Activated naive CD8-positive, alpha-beta T cell treated with anti-CD3 and anti-CD28 coated beads for 36 hours (primary cell): ENCODE data around the gene GDAP1L1. TPM values are rescaled to one million over a fixed set of nuclear protein-coding genes. Genes with fewer than 3 reads are reported as not detected.

Experiments used
- DNase-seq: peaks from one replicate; pipeline ENCODE4 v3.0.0; 2021
- H3K27ac Mint-ChIP-seq: one replicate; pipeline ENCODE4 v1.8.0; 2022; ENCODE audit warnings: mild to moderate bottlenecking, moderate library complexity, mixed read lengths
- H3K27me3 Mint-ChIP-seq: one replicate; pipeline ENCODE4 v1.8.0; 2022; ENCODE audit warnings: mild to moderate bottlenecking, mixed read lengths
- H3K36me3 Mint-ChIP-seq: one replicate; pipeline ENCODE4 v1.8.0; 2021; ENCODE audit warnings: mild to moderate bottlenecking, mixed read lengths
- H3K4me1 Mint-ChIP-seq: one replicate; pipeline ENCODE4 v1.8.0; 2021; ENCODE audit warnings: mixed read lengths
- H3K4me3 Mint-ChIP-seq: one replicate; pipeline ENCODE4 v1.8.0; 2022; ENCODE audit warnings: mild to moderate bottlenecking, moderate library complexity, mixed read lengths
- H3K9me3 Mint-ChIP-seq: one replicate; pipeline ENCODE4 v1.8.0; 2022; ENCODE audit warnings: mixed read lengths
- total RNA-seq, 2 experiments: library from RNA; stranded (reverse); gene quantifications; one replicate each; pipeline ENCODE4 v1.2.3, GENCODE V29; 2021

Gene GDAP1L1
- total RNA-seq, 2 experiments from 2014 or later = 0.12 TPM; not detected in 1

GRCh38 chr20:44258226-44258890 is 11.2 kb downstream of the GDAP1L1 start:
- H3K27me3 Mint-ChIP-seq = no peaks in the 10 kb centered on the region
- H3K27ac Mint-ChIP-seq = no peak overlapping the region
- H3K36me3 Mint-ChIP-seq = no peaks in the 10 kb centered on the region
- H3K4me3 Mint-ChIP-seq = no peak overlapping the region
- H3K4me1 Mint-ChIP-seq = no peaks in the 10 kb centered on the region
- H3K9me3 Mint-ChIP-seq = no peaks in the 10 kb centered on the region
- DNase-seq = no peak

GRCh38 chr20:44264287-44264686 is 17.2 kb downstream of the GDAP1L1 start:
- no peak overlapping the region for H3K27ac Mint-ChIP-seq
- H3K27me3 Mint-ChIP-seq = no peaks in the 10 kb centered on the region

DNA sequence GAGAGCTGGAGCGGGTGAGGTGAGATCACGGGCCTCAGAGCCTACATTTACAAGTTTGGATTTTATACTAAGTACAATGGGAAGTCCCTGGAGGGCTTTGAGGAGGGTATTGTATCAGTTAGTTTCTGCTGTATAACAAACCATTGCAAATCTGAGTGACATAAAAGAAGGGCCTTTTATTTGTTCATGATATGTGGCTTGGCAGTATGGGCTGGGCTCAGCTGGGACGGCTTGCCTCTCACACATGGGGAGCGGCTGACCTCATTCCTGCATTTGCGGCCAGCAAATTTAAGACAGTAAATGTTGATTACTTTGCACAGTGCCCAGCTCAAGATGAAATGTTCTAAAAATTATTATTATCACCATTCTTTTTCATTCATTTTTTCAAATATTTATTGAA is 21.7 kb downstream of the GDAP1L1 start:
- Mint-ChIP-seq H3K27me3 (no peaks in the 10 kb centered on the region), H3K27ac (no peak overlapping the region), H3K4me3 (no peak overlapping the region), H3K9me3 (no peaks in the 10 kb centered on the region), H3K36me3 (peaks cover 6% of the 10 kb centered on the region), H3K4me1 (no peaks in the 10 kb centered on the region)
- DNase-seq = no peak

More at GRCh38 chr20:44264287-44264686, 17.2 kb downstream of the GDAP1L1 start:
- Mint-ChIP-seq H3K4me3 (no peak overlapping the region), H3K4me1 (no peaks in the 10 kb centered on the region), H3K9me3 (no peaks in the 10 kb centered on the region), H3K36me3 (peaks cover 3% of the 10 kb centered on the region)
- no peak for DNase-seq

DNA sequence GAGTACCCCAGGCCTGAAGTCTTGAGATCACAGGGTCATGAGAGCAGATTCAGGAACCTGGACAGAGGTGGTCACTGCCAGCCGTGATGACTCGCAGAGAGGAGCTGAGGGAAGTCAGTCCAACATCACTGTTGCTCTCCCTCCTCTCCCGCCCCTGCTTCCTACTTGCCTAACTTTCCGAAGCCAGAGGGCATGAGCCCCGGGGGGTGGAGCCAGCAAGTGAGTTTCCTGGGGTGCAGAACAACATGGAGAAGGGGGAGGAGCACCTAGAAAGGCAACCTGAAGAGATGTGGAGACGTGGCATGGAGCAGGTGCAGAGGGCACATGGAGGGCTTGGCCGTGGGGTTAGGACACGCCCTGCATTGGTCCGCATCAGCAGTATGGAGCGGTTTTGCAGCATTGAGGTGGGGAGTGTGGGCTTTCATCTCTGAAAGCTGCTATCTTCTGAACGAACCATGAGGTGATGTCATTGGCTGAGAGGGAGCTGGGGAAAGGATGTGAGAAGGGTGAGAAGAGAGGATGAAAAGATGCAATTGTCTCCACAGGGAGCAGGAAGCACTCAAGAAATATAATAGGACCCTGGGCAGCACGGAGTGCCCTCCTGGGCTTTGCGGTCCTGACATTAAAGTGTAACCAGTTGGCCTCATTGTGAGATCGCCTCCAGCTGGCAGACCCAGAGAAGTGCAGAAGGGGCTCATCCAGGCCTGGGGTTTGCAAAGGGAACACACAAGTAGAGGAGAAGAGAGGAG is 25.0 kb downstream of the GDAP1L1 start:
- Mint-ChIP-seq H3K9me3 (no peaks in the 10 kb centered on the region), H3K27me3 (no peaks in the 10 kb centered on the region), H3K4me3 (no peak overlapping the region), H3K27ac (no peak overlapping the region), H3K36me3 (peaks cover 6% of the 10 kb centered on the region), H3K4me1 (no peaks in the 10 kb centered on the region)
- DNase-seq = no peak

DNA sequence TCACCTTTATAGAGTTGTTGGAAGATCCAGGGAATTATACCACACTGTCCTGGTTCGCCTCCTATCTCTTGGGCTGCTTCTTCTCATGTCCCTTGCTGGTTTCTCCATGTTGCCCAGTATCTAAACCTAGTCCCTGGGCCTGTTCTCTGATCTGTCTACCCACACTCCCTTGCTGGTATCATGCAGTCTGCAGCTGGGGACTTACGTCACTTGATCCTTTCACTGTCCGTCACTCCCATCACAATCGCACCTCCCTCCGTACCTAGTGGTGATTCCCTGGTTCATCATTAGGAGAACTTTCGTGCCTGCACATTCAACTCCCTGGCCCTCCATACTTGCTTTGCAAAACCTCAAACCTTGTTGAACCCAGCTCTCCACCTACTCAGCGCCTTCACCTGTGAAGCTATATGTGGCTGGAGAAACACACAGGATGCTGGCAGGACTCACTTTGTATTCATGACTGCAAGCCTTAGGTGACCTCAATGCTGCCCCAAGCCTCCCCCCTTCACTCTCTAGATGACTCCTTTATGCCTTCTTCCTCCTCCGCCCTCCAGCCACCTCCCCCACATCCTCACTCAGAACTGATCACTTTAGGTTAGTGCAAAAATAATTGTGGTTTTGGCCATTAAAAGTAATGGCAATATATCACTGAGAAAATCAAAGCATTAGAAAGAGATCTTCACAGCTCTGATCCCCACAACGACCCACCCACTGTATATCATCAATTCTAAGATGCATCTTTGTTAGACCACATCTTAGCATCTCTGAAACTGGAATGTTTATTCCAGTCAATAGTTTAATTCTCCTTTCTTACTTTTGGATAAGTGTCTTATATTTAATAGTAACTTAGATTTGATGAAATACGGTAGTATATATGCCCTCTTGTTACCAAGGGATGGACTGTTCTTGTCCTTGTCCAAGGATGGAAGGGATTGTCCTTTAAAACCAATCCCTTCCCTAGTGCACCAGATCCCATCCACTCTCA is 26.4 kb downstream of the GDAP1L1 start:
- Mint-ChIP-seq H3K9me3 (no peaks in the 10 kb centered on the region), H3K36me3 (peaks cover 4% of the 10 kb centered on the region), H3K4me1 (no peaks in the 10 kb centered on the region), H3K27ac (no peak overlapping the region), H3K27me3 (no peaks in the 10 kb centered on the region), H3K4me3 (no peak overlapping the region)
- DNase-seq = no peak

DNA sequence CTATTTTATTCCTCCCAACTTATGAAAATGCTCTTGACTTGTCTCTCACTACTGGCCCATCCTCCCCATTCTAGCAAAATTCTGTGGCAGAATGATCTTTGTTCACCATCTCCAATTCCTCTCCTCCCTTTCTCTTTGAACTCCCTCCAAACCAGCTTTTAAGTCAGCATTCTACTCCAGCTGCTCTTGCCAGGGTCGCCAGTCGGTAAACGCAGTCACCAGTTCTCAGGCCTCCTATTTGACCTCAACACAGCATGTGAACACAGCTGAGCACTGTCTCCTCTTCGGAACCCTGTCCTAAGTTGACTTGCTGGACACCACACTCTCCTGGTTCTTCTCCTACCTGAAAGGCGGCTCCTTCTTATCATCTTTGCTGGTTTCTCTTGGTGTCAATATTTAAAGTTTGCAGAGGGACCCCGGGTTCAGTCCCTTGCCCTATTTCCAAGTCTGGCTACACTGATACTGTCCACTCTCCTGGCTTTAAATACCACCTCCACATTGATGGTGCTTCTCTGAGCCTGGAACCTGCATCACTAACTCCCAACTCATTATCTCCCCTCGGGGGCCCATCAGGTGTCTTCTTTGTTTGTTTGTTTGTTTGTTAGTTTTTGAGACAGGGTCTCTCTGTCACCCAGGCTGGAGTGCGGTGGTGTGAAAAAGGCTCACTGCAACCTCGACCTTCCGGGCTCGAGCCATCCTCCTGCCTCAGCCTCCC is 27.4 kb downstream of the GDAP1L1 start:
- H3K27me3 Mint-ChIP-seq = no peaks in the 10 kb centered on the region
- H3K4me3 Mint-ChIP-seq = no peak overlapping the region
- H3K4me1 Mint-ChIP-seq = no peaks in the 10 kb centered on the region
- DNase-seq = no peak
- H3K9me3 Mint-ChIP-seq = no peaks in the 10 kb centered on the region
- H3K36me3 Mint-ChIP-seq = peaks cover 3% of the 10 kb centered on the region
- no peak overlapping the region for H3K27ac Mint-ChIP-seq

DNA sequence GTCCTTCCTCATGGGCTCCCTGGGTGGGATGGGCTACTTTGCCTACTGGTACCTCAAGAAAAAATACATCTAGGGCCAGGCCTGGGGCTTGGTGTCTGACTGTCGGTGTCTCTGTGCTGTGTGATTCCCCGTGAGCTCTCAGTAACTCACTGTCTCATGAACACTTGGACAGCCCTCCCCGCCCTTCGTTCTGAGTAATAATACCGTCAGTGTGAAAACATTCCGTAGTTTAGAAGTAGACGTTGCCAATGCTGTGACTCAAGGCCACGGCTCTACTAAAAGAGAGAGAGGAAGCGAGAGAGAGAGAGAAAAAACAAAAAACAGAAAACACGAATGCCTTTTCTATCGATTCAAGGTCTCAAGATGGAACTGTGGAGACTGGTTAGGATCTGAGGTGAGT is 32.1 kb downstream of the GDAP1L1 start:
- H3K9me3 Mint-ChIP-seq = no peaks in the 10 kb centered on the region
- H3K4me3 Mint-ChIP-seq = no peak overlapping the region
- no peaks in the 10 kb centered on the region for H3K36me3 Mint-ChIP-seq
- no peak overlapping the region for H3K27ac Mint-ChIP-seq
- DNase-seq = no peak
- no peaks in the 10 kb centered on the region for H3K27me3 Mint-ChIP-seq
- no peaks in the 10 kb centered on the region for H3K4me1 Mint-ChIP-seq

GRCh38 chr20:44280387-44280786 is 33.3 kb downstream of the GDAP1L1 start:
- H3K27me3 Mint-ChIP-seq = no peaks in the 10 kb centered on the region
- no peaks in the 10 kb centered on the region for H3K9me3 Mint-ChIP-seq
- H3K36me3 Mint-ChIP-seq = no peaks in the 10 kb centered on the region
- no peak for DNase-seq
- H3K4me1 Mint-ChIP-seq = no peaks in the 10 kb centered on the region
- H3K27ac Mint-ChIP-seq = no peak overlapping the region
- no peak overlapping the region for H3K4me3 Mint-ChIP-seq

DNA sequence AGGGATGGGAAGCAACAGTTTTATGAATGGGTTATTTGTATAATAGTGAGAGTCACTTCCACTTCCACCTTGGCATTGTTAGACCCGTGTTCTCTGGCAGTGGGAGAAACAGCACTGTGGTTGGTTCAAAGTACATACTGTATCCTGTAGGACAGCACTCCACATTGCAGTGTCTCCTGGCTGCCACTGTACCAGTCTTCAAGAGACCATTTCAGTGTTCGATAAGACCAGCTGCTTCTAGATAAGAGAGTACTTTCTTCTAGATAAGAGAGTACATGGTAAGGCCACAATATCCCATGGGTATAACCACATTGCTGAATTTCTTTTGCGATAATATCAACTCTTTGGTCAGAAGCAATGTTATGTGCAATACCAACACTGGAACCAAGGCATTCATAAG is 35.1 kb downstream of the GDAP1L1 start:
- no peaks in the 10 kb centered on the region for H3K9me3 Mint-ChIP-seq
- H3K36me3 Mint-ChIP-seq = no peaks in the 10 kb centered on the region
- no peak overlapping the region for H3K4me3 Mint-ChIP-seq
- no peak overlapping the region for H3K27ac Mint-ChIP-seq
- DNase-seq = no peak
- no peaks in the 10 kb centered on the region for H3K4me1 Mint-ChIP-seq
- H3K27me3 Mint-ChIP-seq = no peaks in the 10 kb centered on the region

GRCh38 chr20:44284032-44284431 is 36.9 kb downstream of the GDAP1L1 start:
- H3K27ac Mint-ChIP-seq = no peak overlapping the region
- no peak overlapping the region for H3K4me3 Mint-ChIP-seq

DNA sequence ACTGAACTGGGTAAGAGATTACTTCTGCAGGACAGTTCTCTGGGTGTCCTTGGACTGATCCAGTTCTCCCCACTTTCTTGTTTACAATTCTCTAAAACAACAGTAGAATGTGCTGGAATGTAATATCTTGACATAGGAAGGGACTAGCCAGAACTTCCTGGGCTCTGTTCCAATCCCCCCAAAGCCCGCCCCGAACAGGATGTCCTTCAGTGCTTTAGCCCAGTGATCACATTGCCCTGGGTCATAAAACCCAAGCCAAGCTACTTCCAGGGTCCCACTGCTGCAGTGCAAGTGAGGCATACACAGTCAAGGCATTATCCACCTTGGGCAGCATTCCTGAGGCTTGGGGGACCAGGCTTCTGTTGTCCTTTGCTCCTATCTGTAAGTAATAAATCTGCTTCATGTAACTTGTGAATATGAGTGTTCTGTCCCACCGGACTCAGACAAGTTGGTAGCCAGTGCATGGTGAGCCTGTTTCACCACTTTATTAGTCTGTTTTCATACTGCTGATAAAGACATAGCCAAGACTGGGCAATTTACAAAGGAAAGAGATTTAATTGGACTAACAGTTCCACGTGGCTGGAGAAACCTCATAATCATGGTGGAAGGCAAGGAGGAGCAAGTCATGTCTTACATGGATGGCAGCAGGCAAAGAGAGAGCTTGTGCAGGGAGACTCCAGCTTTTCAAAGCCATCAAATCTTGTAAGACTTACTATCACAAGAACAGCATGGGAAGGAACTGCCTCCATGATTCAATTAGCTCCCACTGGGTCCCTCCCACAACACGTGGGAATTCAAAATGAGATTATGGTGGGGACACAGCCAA is 40.4 kb downstream of the GDAP1L1 start:
- Mint-ChIP-seq H3K9me3 (peaks cover 3% of the 10 kb centered on the region), H3K27ac (no peak overlapping the region), H3K36me3 (peaks cover 14% of the 10 kb centered on the region), H3K4me3 (no peak overlapping the region), H3K27me3 (no peaks in the 10 kb centered on the region), H3K4me1 (no peaks in the 10 kb centered on the region)
- no peak for DNase-seq

More at GRCh38 chr20:44284032-44284431, 36.9 kb downstream of the GDAP1L1 start:
- peaks cover 3% of the 10 kb centered on the region for H3K9me3 Mint-ChIP-seq
- no peaks in the 10 kb centered on the region for H3K27me3 Mint-ChIP-seq
- H3K36me3 Mint-ChIP-seq = peaks cover 7% of the 10 kb centered on the region
- DNase-seq = no peak
- no peaks in the 10 kb centered on the region for H3K4me1 Mint-ChIP-seq

GRCh38 chr20:44288252-44288651 is 41.1 kb downstream of the GDAP1L1 start:
- DNase-seq = no peak
- no peaks in the 10 kb centered on the region for H3K27me3 Mint-ChIP-seq

DNA sequence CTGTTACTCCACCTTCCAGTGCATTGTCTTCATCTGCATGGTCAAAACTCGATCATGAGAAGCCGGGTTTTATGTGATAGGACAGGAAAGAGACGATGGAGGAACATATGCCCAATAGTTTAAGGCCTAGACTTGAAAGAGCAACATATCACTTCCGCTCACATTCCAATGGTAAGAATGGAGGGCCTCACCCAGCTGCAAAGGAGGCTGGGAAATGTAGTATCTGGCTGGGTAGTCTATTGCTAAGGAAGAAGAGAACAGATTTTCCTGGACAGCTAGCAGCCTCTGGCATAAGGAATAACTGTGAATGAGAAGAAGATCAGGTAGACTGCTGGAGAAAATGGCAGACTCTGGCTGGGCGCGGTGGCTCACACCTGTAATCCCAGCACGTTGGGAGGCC is 44.6 kb downstream of the GDAP1L1 start:
- no peak for DNase-seq
- H3K27me3 Mint-ChIP-seq = no peaks in the 10 kb centered on the region
- H3K36me3 Mint-ChIP-seq = peaks cover 14% of the 10 kb centered on the region
- H3K27ac Mint-ChIP-seq = no peak overlapping the region
- no peak overlapping the region for H3K4me3 Mint-ChIP-seq
- H3K4me1 Mint-ChIP-seq = no peaks in the 10 kb centered on the region
- peaks cover 3% of the 10 kb centered on the region for H3K9me3 Mint-ChIP-seq

More at GRCh38 chr20:44288252-44288651, 41.1 kb downstream of the GDAP1L1 start:
- Mint-ChIP-seq H3K4me3 (no peak overlapping the region), H3K36me3 (peaks cover 14% of the 10 kb centered on the region), H3K4me1 (no peaks in the 10 kb centered on the region), H3K27ac (no peak overlapping the region), H3K9me3 (peaks cover 3% of the 10 kb centered on the region)

- Mint-ChIP-seq H3K9me3 (no peaks in the 10 kb centered on the region), H3K27ac (no peak overlapping the region), H3K27me3 (no peaks in the 10 kb centered on the region), H3K4me3 (no peak overlapping the region), H3K36me3 (peaks cover 3% of the 10 kb centered on the region), H3K4me1 (peaks cover 3% of the 10 kb centered on the region)
- DNase-seq = no peak
Measured at GRCh38 chr20:44296011-44296410, 48.9 kb downstream of the GDAP1L1 start.
